Ascending aorta (tissue), 2 donors: ENCODE results near the gene DNASE2. TPM values are rescaled to one million over a fixed set of nuclear protein-coding genes. Genes with fewer than 3 reads are reported as not detected.

Experiments used
- DNase-seq, 2 donors: peaks; one replicate each; pipeline ENCODE4 v3.0.0-alpha.2; 2019; ENCODE audit warnings: low spot score in 2 of 2
- H3K27ac ChIP-seq, 2 donors: fragments of 200-600 bp; sonication (generic); one replicate each; pipeline ENCODE4 v1.5.1; 2016 to 2017; ENCODE audit warnings: mild to moderate bottlenecking in 1 of 2
- H3K27me3 ChIP-seq: fragments of 200-600 bp; sonication (generic); one replicate; pipeline ENCODE4 v1.5.1; 2017
- H3K36me3 ChIP-seq, 2 donors: fragments of 200-600 bp; sonication (generic); one replicate each; pipeline ENCODE4 v1.5.1; 2016
- H3K4me1 ChIP-seq, 2 donors: fragments of 200-600 bp; sonication (generic); one replicate each; pipeline ENCODE4 v1.5.1; 2016 to 2017; ENCODE audit warnings: mild to moderate bottlenecking in 1 of 2
- H3K4me3 ChIP-seq, 2 donors: fragments of 200-600 bp; sonication (generic); one replicate each; pipeline ENCODE4 v1.5.1; 2016 to 2017; ENCODE audit warnings: mild to moderate bottlenecking in 1 of 2
- H3K9me3 ChIP-seq, 2 donors: fragments of 200-600 bp; sonication (generic); one replicate each; pipeline ENCODE4 v1.5.1; 2016
- CTCF ChIP-seq, 3 experiments: fragments of 200-600 bp in 2 of 3; fragments of 450-650 bp in 1 of 3; sonication (generic) in 2 of 3; IDR thresholded peaks; one replicate each; pipeline ENCODE4 v1.5.1; 2016 to 2019; ENCODE audit warnings: antibody characterized with exemption in 3 of 3, mild to moderate bottlenecking in 1 of 3, moderate library complexity in 1 of 3
- intact Hi-C: fragments of 100-400 bp; cut with DNase I; formaldehyde crosslinking; loops from one replicate; pipeline ENCODE4 v1.15.1; 2023
- total RNA-seq: library from RNA; depleted of rRNA; stranded (reverse); fragments of >200 nt; gene quantifications from one replicate; pipeline ENCODE4 v1.1.0, GENCODE V29; 2016

Gene DNASE2
- total RNA-seq, 1 donor from 2014 or later: 76.8 TPM

DNA sequence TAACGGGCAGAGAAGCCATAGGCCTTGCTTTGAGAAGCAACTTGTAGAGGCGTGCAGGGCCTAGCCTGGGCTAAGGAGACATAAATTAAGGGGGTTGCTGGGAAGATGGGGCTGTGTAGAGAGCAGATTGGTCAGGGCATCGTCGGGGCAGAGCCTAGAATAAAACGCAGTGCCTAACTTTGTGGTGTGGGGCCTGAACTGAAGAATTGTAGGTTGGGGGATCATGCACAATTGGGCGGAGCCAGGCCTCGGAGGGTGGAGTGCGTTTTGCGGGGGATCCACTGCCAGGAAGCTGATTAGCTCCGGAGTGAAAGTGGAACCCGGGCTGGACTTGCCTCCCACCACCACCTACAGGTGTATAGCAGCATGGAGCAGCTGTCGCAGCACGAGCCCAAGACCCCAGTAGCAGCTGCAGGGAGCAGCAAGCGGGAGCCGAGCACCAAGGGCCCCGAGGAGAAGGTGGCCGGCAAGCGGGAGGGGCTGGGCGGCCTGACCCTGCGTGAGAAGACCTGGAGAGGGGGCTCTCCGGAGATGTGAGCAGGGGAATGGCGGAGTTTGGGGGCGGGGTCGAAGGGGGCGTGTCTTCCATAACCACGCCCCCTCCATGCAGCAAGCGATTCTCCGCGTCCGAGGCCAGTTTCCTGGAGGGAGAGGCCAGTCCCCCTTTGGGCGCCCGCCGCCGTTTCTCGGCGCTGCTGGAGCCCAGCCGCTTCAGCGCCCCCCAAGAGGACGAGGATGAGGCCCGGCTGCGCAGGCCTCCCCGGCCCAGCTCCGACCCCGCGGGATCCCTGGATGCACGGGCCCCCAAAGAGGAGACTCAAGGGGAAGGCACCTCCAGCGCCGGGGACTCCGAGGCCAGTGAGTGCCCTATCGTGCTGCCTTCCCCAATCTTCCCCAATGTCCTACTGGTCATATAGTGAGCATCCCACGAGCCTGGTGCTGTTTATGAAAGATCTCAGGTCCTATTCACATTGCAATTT lies 13.8 kb downstream of the DNASE2 start:
- Histone ChIP-seq H3K4me3 (peak overlapping the region; percentile 40 to 53), H3K27me3 (no peaks in the 10 kb centered on the region), H3K4me1 (peaks cover 0 to 3% of the 10 kb centered on the region in 2 donors), H3K36me3 (no peaks in the 10 kb centered on the region), H3K9me3 (no peaks in the 10 kb centered on the region), H3K27ac (no peak overlapping the region)
- TF ChIP-seq CTCF (IDR thresholded peaks at IDR 0.05): no peak
- intact Hi-C loops: no loop called here
- no peak for DNase-seq

DNA sequence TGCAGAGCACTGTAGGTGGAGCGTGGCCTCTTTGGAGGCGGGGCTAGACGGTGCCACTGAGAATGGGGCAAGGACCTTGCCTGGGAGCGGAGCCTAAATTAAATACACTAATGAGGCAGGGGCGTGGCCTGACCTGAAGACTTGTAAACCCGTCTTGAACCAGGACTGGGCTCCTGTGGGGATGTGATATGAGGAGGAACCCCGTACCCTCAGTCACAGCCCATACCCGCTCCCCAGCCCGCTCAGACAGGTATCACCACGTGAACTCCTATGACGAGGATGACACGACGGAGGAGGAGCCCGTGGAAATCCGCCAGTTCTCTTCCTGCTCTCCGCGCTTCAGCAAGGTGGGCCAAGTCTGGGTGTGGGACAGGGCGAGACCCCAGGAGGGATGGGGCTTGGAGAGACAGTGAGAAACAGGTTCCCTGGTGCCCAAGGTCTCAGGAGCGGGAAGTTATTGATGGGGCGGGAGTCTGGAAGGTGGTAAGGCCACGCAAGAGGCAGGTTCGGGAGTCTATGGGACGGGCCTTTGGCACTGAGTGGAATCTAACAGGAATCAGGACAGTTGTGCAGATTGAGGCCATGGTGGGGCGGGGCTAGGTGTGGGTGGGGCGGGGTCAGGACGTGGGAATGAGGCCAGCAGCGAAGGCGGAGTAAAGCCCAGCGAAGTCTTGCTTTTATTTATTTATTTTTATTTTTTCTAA lies 14.7 kb downstream of the DNASE2 start:
- intact Hi-C loops: no loop called here
- H3K27me3 ChIP-seq: no peaks in the 10 kb centered on the region

DNA sequence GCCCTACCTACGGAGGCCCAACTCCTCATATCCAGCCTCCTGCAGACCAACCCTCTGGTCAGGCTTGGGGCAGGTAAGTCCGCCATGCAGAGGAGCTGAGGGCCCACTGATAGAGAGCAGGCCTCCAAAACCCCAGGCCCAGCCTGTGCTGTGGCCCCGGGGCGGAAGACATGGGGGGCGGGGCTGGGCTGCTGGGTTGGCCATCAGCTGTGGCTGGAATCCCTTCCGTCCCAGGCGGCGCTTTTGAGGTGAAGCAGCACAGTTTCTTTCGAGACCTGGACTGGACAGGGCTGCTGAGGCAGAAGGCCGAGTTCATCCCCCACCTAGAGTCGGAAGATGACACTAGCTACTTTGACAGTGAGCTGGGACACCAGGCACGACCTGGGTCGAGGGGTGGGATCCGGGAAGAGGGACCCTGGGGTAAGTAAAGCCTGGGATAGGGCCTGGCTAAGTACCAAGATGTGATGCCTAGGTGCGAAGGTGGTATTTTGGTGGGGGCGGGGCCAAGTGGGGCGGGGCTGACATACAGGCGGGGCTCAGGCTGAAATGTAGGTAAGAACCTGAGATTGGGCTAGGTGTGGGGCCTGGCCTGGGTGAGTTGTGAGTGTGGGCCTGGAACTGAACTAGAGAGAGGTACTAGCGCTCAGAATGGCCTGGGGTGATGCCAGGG lies 15.4 kb downstream of the DNASE2 start:
- no peaks in the 10 kb centered on the region for H3K9me3 ChIP-seq
- H3K27ac ChIP-seq: no peak overlapping the region
- DNase-seq: no peak
- H3K27me3 ChIP-seq: no peaks in the 10 kb centered on the region
- intact Hi-C loops: no loop called here
- H3K4me3 ChIP-seq: no peak overlapping the region
- no peaks in the 10 kb centered on the region for H3K36me3 ChIP-seq
- TF ChIP-seq CTCF (IDR thresholded peaks at IDR 0.05): no peak
- H3K4me1 ChIP-seq: peaks cover 0 to 3% of the 10 kb centered on the region in 2 donors

More for the DNA sequence above, 14.7 kb downstream of the DNASE2 start:
- DNase-seq: no peak
- Histone ChIP-seq H3K4me1 (peaks cover 0 to 3% of the 10 kb centered on the region in 2 donors), H3K4me3 (no peak overlapping the region), H3K27ac (no peak overlapping the region), H3K9me3 (no peaks in the 10 kb centered on the region), H3K36me3 (no peaks in the 10 kb centered on the region)
- no peak for TF ChIP-seq CTCF (IDR thresholded peaks at IDR 0.05)

DNA sequence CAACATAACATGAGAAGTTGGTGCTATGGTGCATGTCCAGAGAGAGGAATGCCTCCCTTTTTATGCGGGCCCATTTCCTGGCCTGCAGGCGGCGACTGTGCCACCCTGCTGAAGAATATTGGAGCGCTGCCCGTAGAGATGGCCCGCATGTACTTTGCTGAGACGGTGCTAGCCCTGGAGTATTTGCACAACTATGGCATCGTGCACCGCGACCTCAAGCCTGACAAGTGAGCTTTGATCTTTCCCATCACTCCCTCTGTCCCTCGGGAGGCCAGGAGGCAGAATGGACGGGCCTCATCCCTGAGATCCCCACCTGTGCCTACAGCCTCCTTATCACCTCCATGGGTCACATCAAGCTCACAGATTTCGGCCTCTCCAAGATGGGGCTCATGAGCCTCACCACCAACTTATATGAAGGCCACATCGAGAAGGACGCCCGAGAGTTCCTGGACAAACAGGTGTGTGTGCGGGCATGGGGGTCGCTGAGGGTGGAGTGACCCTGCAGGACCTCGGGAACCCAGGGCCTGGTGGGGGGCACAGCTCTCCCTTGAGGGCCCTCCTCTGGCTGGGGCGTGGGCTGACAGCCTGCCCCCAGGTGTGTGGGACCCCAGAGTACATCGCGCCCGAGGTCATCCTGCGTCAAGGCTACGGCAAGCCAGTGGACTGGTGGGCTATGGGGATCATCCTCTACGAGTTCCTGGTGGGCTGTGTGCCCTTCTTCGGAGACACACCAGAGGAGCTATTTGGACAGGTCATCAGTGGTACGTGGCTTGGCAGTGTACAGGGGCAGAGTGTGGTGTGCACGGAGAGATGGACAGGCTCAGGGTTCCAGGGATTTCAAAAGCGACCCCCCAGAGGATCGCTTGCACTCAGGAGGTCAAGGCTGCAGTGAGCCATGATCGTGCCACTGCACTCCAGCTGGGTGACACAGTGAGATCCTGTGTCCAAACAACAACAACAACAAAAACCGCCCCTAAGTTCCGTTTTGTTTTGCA lies 16.2 kb downstream of the DNASE2 start:
- Histone ChIP-seq H3K27ac (no peak overlapping the region), H3K36me3 (no peaks in the 10 kb centered on the region), H3K9me3 (no peaks in the 10 kb centered on the region), H3K4me3 (no peak overlapping the region), H3K27me3 (no peaks in the 10 kb centered on the region), H3K4me1 (peaks cover 0 to 3% of the 10 kb centered on the region in 2 donors)
- intact Hi-C loops: no loop called here
- no peak for DNase-seq
- TF ChIP-seq CTCF (IDR thresholded peaks at IDR 0.05): no peak
